WERI-Rb-1 (cell line): ENCODE data around the gene EMILIN2.

Source experiments
- DNase-seq: peaks from one replicate; pipeline ENCODE4 v3.0.0-alpha.2; 2020
- H3K27ac ChIP-seq: fragments of 250-450 bp; sonication (Bioruptor Pico); 2 replicates; pipeline ENCODE4 v1.5.1; 2020; ENCODE audit warnings: mild to moderate bottlenecking, moderate library complexity
- H3K27me3 ChIP-seq: fragments of 250-450 bp; sonication (Bioruptor Pico); 2 replicates; pipeline ENCODE4 v1.5.1; 2021; ENCODE audit warnings: mild to moderate bottlenecking, low read depth, moderate library complexity; ENCODE audit not compliant: insufficient read depth, severe bottlenecking
- H3K36me3 ChIP-seq: fragments of 250-450 bp; sonication (Bioruptor Pico); 2 replicates; pipeline ENCODE4 v1.5.1; 2020; ENCODE audit warnings: mild to moderate bottlenecking, moderate library complexity
- H3K4me3 ChIP-seq: 2 replicates; pipeline ENCODE4 v1.5.1; 2011; ENCODE audit warnings: low read depth, mild to moderate bottlenecking, control low read depth, low read length
- H3K9me3 ChIP-seq: fragments of 250-450 bp; sonication (Bioruptor Pico); 2 replicates; pipeline ENCODE4 v1.5.1; 2021; ENCODE audit warnings: mild to moderate bottlenecking, moderate library complexity; ENCODE audit not compliant: severe bottlenecking
- TF ChIP-seq, protein P1 (sequence below): IDR thresholded peaks from 2 replicates; pipeline ENCODE4 v1.5.1; 2011; ENCODE audit warnings: low read depth, mild to moderate bottlenecking, control low read depth, inconsistent platforms, low read length

Gene EMILIN2

DNA sequence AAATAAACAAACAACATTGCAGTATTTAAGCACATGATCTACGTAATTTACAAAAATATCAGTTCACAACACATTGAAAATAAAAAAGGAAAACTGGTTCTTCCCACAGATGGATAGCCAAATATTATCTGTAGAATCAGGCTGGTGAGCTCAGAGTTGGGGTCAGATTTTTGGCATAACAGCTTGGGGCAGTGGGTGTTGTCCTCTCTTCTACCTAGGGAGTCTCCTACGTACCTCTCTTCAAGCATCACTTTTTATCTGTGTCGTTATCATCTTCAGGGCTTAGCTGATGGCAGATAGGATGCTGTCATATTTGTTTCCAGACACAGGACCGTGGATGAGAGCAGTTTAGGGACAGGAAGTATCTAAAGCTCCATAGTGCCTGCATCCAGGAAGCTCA, 46.2 kb downstream of the EMILIN2 start:
- TF ChIP-seq, protein P1, sequence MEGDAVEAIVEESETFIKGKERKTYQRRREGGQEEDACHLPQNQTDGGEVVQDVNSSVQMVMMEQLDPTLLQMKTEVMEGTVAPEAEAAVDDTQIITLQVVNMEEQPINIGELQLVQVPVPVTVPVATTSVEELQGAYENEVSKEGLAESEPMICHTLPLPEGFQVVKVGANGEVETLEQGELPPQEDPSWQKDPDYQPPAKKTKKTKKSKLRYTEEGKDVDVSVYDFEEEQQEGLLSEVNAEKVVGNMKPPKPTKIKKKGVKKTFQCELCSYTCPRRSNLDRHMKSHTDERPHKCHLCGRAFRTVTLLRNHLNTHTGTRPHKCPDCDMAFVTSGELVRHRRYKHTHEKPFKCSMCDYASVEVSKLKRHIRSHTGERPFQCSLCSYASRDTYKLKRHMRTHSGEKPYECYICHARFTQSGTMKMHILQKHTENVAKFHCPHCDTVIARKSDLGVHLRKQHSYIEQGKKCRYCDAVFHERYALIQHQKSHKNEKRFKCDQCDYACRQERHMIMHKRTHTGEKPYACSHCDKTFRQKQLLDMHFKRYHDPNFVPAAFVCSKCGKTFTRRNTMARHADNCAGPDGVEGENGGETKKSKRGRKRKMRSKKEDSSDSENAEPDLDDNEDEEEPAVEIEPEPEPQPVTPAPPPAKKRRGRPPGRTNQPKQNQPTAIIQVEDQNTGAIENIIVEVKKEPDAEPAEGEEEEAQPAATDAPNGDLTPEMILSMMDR: no peak
- peaks cover 5% of the 10 kb centered on the region for H3K27me3 ChIP-seq
- no peak overlapping the region for H3K27ac ChIP-seq
- no peaks in the 10 kb centered on the region for H3K36me3 ChIP-seq
- no peaks in the 10 kb centered on the region for H3K9me3 ChIP-seq
- no peak overlapping the region for H3K4me3 ChIP-seq
- DNase-seq: no peak

DNA sequence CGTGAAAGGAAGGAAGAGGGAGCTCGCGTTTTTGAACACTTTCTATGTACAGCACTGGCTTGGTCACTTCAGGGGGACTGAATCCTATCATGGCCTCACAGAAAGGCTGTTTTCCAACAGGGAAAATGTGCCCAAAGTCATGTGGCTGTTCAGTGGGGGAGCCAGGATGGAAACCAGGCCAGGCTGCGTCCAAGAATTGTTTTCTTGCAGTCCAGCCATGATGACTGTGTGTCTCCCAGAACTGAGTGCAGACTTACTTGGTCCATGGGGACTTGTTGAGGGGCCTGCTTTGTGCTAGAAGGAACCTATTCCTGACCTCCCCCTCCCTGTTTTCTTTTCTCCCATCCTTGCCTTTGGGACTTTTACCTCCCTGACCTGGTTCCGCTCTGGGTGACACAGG, 46.9 kb downstream of the EMILIN2 start:
- TF ChIP-seq, protein P1: no peak
- no peak for DNase-seq
- H3K27ac ChIP-seq: no peak overlapping the region

DNA sequence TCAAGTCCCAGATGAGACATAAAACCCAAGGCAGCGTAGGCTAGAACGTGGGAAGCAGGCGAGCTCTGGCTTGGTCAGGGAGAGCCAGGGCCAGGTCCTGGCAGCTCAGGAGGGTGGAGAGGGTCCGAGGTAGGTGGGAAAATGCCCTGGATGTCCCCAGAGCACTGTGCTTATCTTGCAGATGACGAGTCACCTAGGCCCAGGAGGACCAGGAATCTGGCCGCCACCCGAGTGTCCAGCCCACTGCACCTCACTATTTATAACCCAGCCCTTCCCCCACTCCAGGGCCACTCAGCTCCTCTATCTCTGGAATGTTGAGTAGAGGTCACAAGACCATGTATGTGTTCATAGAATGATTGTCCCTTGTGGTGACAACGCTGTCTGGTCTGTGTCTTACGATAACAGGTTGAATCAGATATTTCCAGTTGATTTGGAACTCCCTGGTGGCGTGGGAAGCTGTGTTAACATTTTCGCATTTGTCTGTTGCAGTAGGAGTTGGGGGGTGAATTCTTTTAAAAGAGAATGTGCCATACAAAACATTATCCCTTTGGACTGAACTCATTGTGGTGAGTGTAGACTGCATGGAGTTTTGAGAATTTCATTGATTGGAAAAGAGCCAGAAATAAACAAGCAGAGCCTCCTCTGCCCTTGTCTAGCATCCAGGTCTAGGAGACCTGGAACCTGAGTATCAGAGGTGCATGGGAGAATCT, 47.5 kb downstream of the EMILIN2 start:
- Histone ChIP-seq H3K27me3 (peaks cover 5% of the 10 kb centered on the region), H3K4me3 (no peak overlapping the region), H3K9me3 (no peaks in the 10 kb centered on the region), H3K36me3 (no peaks in the 10 kb centered on the region), H3K27ac (no peak overlapping the region)
- TF ChIP-seq, protein P1: no peak
- DNase-seq: no peak

More for the DNA sequence above, 46.9 kb downstream of the EMILIN2 start:
- peaks cover 5% of the 10 kb centered on the region for H3K27me3 ChIP-seq
- no peaks in the 10 kb centered on the region for H3K36me3 ChIP-seq
- H3K4me3 ChIP-seq: no peak overlapping the region
- H3K9me3 ChIP-seq: no peaks in the 10 kb centered on the region

DNA sequence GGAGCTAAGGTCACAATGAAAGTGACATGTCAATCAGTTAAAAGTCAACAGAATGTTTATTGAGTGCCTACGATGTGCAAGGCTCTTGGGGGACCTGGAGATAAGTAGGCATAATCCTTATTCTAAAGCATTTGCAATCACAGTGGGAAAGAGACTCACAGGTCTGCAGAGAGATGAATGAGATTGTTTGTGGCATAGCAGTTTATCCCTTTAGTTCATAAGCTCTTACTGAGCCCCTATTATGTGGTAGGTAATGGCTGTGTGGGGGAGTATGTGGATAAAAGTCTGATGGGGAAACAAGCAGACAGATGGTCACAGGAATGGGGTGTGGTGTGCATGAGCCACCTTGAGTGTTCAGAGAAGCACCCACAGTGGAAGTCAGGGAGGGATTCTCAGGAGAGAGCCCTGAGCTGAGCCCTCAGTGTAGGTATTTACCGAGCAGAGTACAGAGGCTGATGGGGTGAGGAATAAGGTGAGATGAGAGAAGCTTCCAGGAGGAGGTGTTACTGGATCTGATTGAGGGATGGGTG, 48.1 kb downstream of the EMILIN2 start:
- no peak overlapping the region for H3K27ac ChIP-seq
- TF ChIP-seq, protein P1: no peak
- peaks cover 5% of the 10 kb centered on the region for H3K27me3 ChIP-seq
- H3K9me3 ChIP-seq: no peaks in the 10 kb centered on the region
- peak; percentile 85 for DNase-seq
- H3K36me3 ChIP-seq: no peaks in the 10 kb centered on the region
- no peak overlapping the region for H3K4me3 ChIP-seq

DNA sequence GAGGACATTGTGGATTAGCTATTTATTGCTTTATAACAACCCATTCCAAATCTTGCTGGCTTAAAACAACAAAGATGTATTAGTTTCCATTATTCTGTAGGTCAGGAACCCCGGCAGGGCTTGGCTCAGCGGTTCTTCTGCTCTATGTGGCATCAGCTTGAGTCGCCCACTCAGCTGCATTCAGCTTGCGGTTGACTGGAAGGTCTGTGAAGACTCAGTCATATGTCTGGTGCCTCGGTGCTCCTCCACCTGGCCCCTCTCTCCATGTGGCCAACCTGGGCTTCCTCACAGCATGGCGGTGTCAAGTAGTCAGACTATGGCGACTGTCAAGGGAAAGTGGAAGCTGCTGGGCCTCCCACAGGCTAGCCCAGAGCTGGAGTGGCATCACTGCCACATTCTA, 48.6 kb downstream of the EMILIN2 start:
- H3K36me3 ChIP-seq: no peaks in the 10 kb centered on the region
- H3K9me3 ChIP-seq: no peaks in the 10 kb centered on the region
- H3K27me3 ChIP-seq: peaks cover 5% of the 10 kb centered on the region
- TF ChIP-seq, protein P1: no peak
- no peak for DNase-seq
- H3K27ac ChIP-seq: no peak overlapping the region
- no peak overlapping the region for H3K4me3 ChIP-seq
